H1 (cell line): ENCODE measurements around the gene KLHL3. TPM values are rescaled to one million over a fixed set of nuclear protein-coding genes. Genes with fewer than 3 reads are reported as not detected.

ENCODE experiments used
- CTCF ChIA-PET: fragments of 300-600 bp; sonication (Branson Sonifier 250); formaldehyde crosslinking; loops from one replicate; lab custom pipeline; 2021; ENCODE audit not compliant: partially characterized antibody; lab: Charles Lee
- POLR2A ChIA-PET: fragments of 300-600 bp; sonication (Branson Sonifier 250); formaldehyde crosslinking; loops from one replicate; lab custom pipeline; 2021; ENCODE audit warnings: inconsistent platforms; ENCODE audit not compliant: partially characterized antibody; lab: Charles Lee
- DNase-seq, 2 experiments: peaks; one replicate each; pipeline versions ENCODE4 v3.0.0 to v3.0.0-alpha.2; 2010 to 2022; ENCODE audit warnings: low spot score in 2 of 2, low read depth in 1 of 2, mixed read lengths in 1 of 2
- FAIRE-seq: peaks from 2 replicates; lab custom pipeline; 2011; peaks lifted over from hg19 to GRCh38; lab: Jason Lieb, UNC
- H2AFZ ChIP-seq: 2 replicates; pipeline ENCODE4 v1.8.1; 2012; ENCODE audit warnings: low read length, inconsistent platforms
- H2AK5ac ChIP-seq: 2 replicates; pipeline ENCODE4 v1.6.1; 2013; ENCODE audit warnings: low read depth, low read length
- H2BK120ac ChIP-seq: replicated peaks from 2 replicates; pipeline ENCODE3; 2013; ENCODE audit warnings: low read depth, low read length, inconsistent platforms
- H2BK12ac ChIP-seq: 2 replicates; pipeline ENCODE4 v1.6.1; 2013; ENCODE audit warnings: low read depth, low read length
- H2BK15ac ChIP-seq: 2 replicates; pipeline ENCODE4 v1.6.1; 2013; ENCODE audit warnings: low read length
- H2BK20ac ChIP-seq: 2 replicates; pipeline ENCODE4 v1.6.1; 2013; ENCODE audit warnings: low read length
- H2BK5ac ChIP-seq: 2 replicates; pipeline ENCODE4 v1.6.1; 2013; ENCODE audit warnings: low read depth, low read length
- H3K14ac ChIP-seq: 2 replicates; pipeline ENCODE4 v1.6.1; 2013; ENCODE audit warnings: inconsistent platforms; ENCODE audit not compliant: insufficient read length
- H3K18ac ChIP-seq: 2 replicates; pipeline ENCODE4 v1.6.1; 2013; ENCODE audit warnings: low read length; ENCODE audit errors: extremely low read depth
- H3K23ac ChIP-seq: 2 replicates; pipeline ENCODE4 v1.6.1; 2013; ENCODE audit warnings: inconsistent platforms; ENCODE audit not compliant: insufficient read length
- H3K23me2 ChIP-seq: 2 replicates; pipeline ENCODE4 v1.6.1; 2013; ENCODE audit warnings: low read depth, low read length
- H3K27ac ChIP-seq: 2 replicates; pipeline ENCODE4 v1.6.1; 2011; ENCODE audit warnings: low read depth, low read length, inconsistent platforms
- H3K27me3 ChIP-seq, 4 experiments: replicated peaks in 1 of 4; 1 replicate in 1 of 4; 2 replicates in 3 of 4; pipeline versions ENCODE4 v1.6.1 to v1.8.1; 2011 to 2013; ENCODE audit warnings: low read length in 3 of 4, mild to moderate bottlenecking in 3 of 4, inconsistent platforms in 2 of 4, mixed read lengths in 2 of 4, moderate library complexity in 1 of 4; ENCODE audit not compliant: control insufficient read depth in 3 of 4, insufficient read depth in 3 of 4; ENCODE audit errors: extremely low read depth in 1 of 4
- H3K36me3 ChIP-seq, 4 experiments: 2 replicates each; pipeline versions ENCODE4 v1.6.1 to v1.8.1; 2011 to 2013; ENCODE audit warnings: mild to moderate bottlenecking in 4 of 4, low read length in 3 of 4, moderate library complexity in 2 of 4, control low read depth in 1 of 4, inconsistent platforms in 1 of 4; ENCODE audit not compliant: insufficient read depth in 4 of 4, control insufficient read depth in 2 of 4
- H3K4ac ChIP-seq: replicated peaks from 2 replicates; pipeline ENCODE3; 2013; ENCODE audit warnings: low read length, low read depth, mixed read lengths, inconsistent platforms; ENCODE audit not compliant: insufficient read length
- H3K4me1 ChIP-seq, 4 experiments: replicated peaks in 1 of 4; 1 replicate in 1 of 4; 2 replicates in 3 of 4; pipeline versions ENCODE4 v1.6.1 to v1.8.1; 2011 to 2013; ENCODE audit warnings: low read length in 3 of 4, inconsistent platforms in 2 of 4, mixed read lengths in 1 of 4; ENCODE audit not compliant: insufficient read depth in 4 of 4, control insufficient read depth in 3 of 4
- H3K4me2 ChIP-seq, 2 experiments: 2 replicates each; pipeline versions ENCODE4 v1.6.1 to v1.8.1; 2011 to 2013; ENCODE audit warnings: low read depth in 2 of 2, low read length in 2 of 2, control low read depth in 1 of 2, inconsistent platforms in 1 of 2, mild to moderate bottlenecking in 1 of 2; ENCODE audit not compliant: insufficient read depth in 1 of 2
- H3K4me3 ChIP-seq, 4 experiments: fragments of 200-600, 300-600 bp in 1 of 4; sonication (generic), shearing (Covaris generic), sonication (Bioruptor Twin) in 1 of 4; 2 replicates each; pipeline versions ENCODE4 v1.5.1 to v1.8.1; 2011 to 2016; ENCODE audit warnings: low read length in 4 of 4, low read depth in 3 of 4, control low read depth in 2 of 4, inconsistent platforms in 2 of 4, mild to moderate bottlenecking in 2 of 4, mixed read lengths in 1 of 4, moderate library complexity in 1 of 4; ENCODE audit not compliant: insufficient read depth in 2 of 4; ENCODE audit errors: extremely low read depth in 1 of 4
- H3K56ac ChIP-seq: replicated peaks from 2 replicates; pipeline ENCODE3; 2013; ENCODE audit warnings: low read depth, mild to moderate bottlenecking, mixed read lengths, low read length, inconsistent platforms; ENCODE audit not compliant: insufficient read length
- H3K79me1 ChIP-seq: 2 replicates; pipeline ENCODE4 v1.6.1; 2013; ENCODE audit warnings: low read depth, low read length, control low read depth
- H3K79me2 ChIP-seq, 2 experiments: 2 replicates each; pipeline versions ENCODE4 v1.6.1 to v1.8.1; 2012 to 2013; ENCODE audit warnings: low read length in 2 of 2, mild to moderate bottlenecking in 2 of 2, inconsistent platforms in 1 of 2; ENCODE audit not compliant: insufficient read depth in 2 of 2, control insufficient read depth in 1 of 2
- H3K9ac ChIP-seq, 4 experiments: replicated peaks in 1 of 4; 1 replicate in 1 of 4; 2 replicates in 3 of 4; pipeline versions ENCODE4 v1.6.1 to v1.8.1; 2011 to 2013; ENCODE audit warnings: low read depth in 3 of 4, low read length in 3 of 4, control low read depth in 2 of 4, mild to moderate bottlenecking in 2 of 4, moderate library complexity in 2 of 4, inconsistent platforms in 1 of 4; ENCODE audit errors: extremely low read depth in 1 of 4
- H3K9me3 ChIP-seq, 2 experiments: 2 replicates each; pipeline versions ENCODE4 v1.6.1 to v1.8.1; 2012 to 2013; ENCODE audit warnings: mild to moderate bottlenecking in 2 of 2, moderate library complexity in 2 of 2, control low read depth in 1 of 2, inconsistent platforms in 1 of 2, low read depth in 1 of 2, low read length in 1 of 2, mixed read lengths in 1 of 2; ENCODE audit not compliant: insufficient read depth in 2 of 2
- H4K20me1 ChIP-seq, 2 experiments: replicated peaks in 1 of 2; 2 replicates each; pipeline versions ENCODE3 to v1.8.1; 2011 to 2013; ENCODE audit warnings: inconsistent platforms in 2 of 2, low read length in 2 of 2, mild to moderate bottlenecking in 1 of 2; ENCODE audit not compliant: insufficient read depth in 2 of 2, control insufficient read depth in 1 of 2
- H4K5ac ChIP-seq: 2 replicates; pipeline ENCODE4 v1.6.1; 2013; ENCODE audit warnings: low read length, low read depth, mixed read lengths, inconsistent platforms; ENCODE audit not compliant: insufficient read length
- H4K8ac ChIP-seq: 2 replicates; pipeline ENCODE4 v1.8.0; 2013; ENCODE audit warnings: mild to moderate bottlenecking, moderate library complexity, low read length, inconsistent platforms; ENCODE audit not compliant: insufficient read depth; ENCODE audit errors: extremely low read depth
- H4K91ac ChIP-seq: replicated peaks from 2 replicates; pipeline ENCODE3; 2013; ENCODE audit warnings: low read length, mixed read lengths, inconsistent platforms; ENCODE audit not compliant: insufficient read length
- CBX8 ChIP-seq: fragments of 300-800, 300-1000 bp; sonication (generic); IDR thresholded peaks from 2 replicates; pipeline ENCODE4 v1.7.1; 2016; ENCODE audit warnings: low read depth, low read length, borderline replicate concordance
- CREB1 ChIP-seq: IDR thresholded peaks from 2 replicates; pipeline ENCODE4 v1.6.1; 2012; ENCODE audit warnings: inconsistent platforms
- CTBP2 ChIP-seq: IDR thresholded peaks from 2 replicates; pipeline ENCODE4 v1.7.0; 2011; ENCODE audit warnings: borderline replicate concordance, mild to moderate bottlenecking, moderate library complexity, mixed read lengths, low read length; ENCODE audit not compliant: insufficient read depth, insufficient read length
- EP300 ChIP-seq, 2 experiments: IDR thresholded peaks; 1 replicate in 1 of 2; 2 replicates in 1 of 2; pipeline ENCODE4 v1.6.1; 2011 to 2012; ENCODE audit warnings: low read depth in 2 of 2, low read length in 2 of 2, mild to moderate bottlenecking in 2 of 2, borderline replicate concordance in 1 of 2, inconsistent platforms in 1 of 2, moderate library complexity in 1 of 2
- GTF2F1 ChIP-seq: IDR thresholded peaks from 2 replicates; pipeline ENCODE4 v1.6.1; 2012; ENCODE audit warnings: low read depth, low read length, improper control_type of control experiment, borderline replicate concordance
- JUN ChIP-seq: IDR thresholded peaks from 2 replicates; pipeline ENCODE4 v1.6.1; 2011; ENCODE audit warnings: low read depth, mild to moderate bottlenecking, improper control_type of control experiment, low read length
- POLR2A ChIP-seq, 2 experiments: IDR thresholded peaks; 1 replicate in 1 of 2; 2 replicates in 1 of 2; pipeline ENCODE4 v1.6.1; 2011; ENCODE audit warnings: low read depth in 2 of 2, low read length in 2 of 2, mild to moderate bottlenecking in 2 of 2; ENCODE audit errors: control extremely low read depth in 1 of 2
- SP1 ChIP-seq: IDR thresholded peaks from 2 replicates; pipeline ENCODE4 v1.6.1; 2011; ENCODE audit warnings: low read depth, low read length
- TBP ChIP-seq: IDR thresholded peaks from 2 replicates; pipeline ENCODE4 v1.6.1; 2011; ENCODE audit warnings: low read depth, low read length, improper control_type of control experiment
- ZNF274 ChIP-seq: IDR thresholded peaks from 2 replicates; pipeline ENCODE4 v1.7.0; 2012; ENCODE audit warnings: low read length, borderline replicate concordance; ENCODE audit errors: extremely low read depth
- WGBS, 2 experiments: shearing (Covaris generic) in 1 of 2; methylation state at CpG; one replicate each; pipeline versions ENCODE4 v1.1.6 to v1.1.7; 2013 to 2015; ENCODE audit warnings: low lambda C conversion rate in 2 of 2, mixed read lengths in 2 of 2, inconsistent platforms in 1 of 2, low coverage in 1 of 2, missing lambda C conversion rate in 1 of 2; ENCODE audit not compliant: insufficient replicate concordance in 2 of 2, insufficient coverage in 1 of 2, insufficient read length in 1 of 2; ENCODE audit errors: extremely low coverage in 1 of 2, missing lambda C conversion rate in 1 of 2; 5-methylcytosine and 5-hydroxymethylcytosine counted together
- polyA plus RNA-seq, 7 experiments: library from polyadenylated mRNA; depleted of rRNA in 3 of 7; stranded (reverse) in 5 of 7; unstranded in 2 of 7; fragments of >200 nt in 5 of 7; fragments of 200-250 nt in 2 of 7; gene quantifications; 1 replicate in 5 of 7; 2 replicates in 1 of 7; 4 replicates in 1 of 7; pipeline versions ENCODE4 v1.2.1 to v1.2.3, GENCODE V29; 2011 to 2013; ENCODE audit warnings: missing spikeins in 2 of 7, mixed read lengths in 2 of 7
- total RNA-seq: library from RNA; stranded (reverse); fragmentation: NEBNext Ultra II Directional; extraction: Animal tissue kit (Norgen Biotek cat#: 25700); gene quantifications from 2 replicates; pipeline ENCODE4 v1.2.1, GENCODE V29; 2021

Gene KLHL3
- total and polyA plus RNA-seq, 2 of the 8 experiments (the other 6 are each of a cell fraction or from before 2014, with no cell fraction given) = 7.4 to 13.7 TPM

GRCh38 chr5:137609127-137609526 is 126.8 kb downstream of the KLHL3 start:
- Histone ChIP-seq H3K23me2 (no peaks in the 10 kb centered on the region), H3K4me1 (peaks cover 0 to 4% (median 2%) of the 10 kb centered on the region in 4 experiments; a peak in 3 of 7 replicates), H3K18ac (no peak overlapping the region), H4K20me1 (no peaks in the 10 kb centered on the region), H3K4me2 (no peak overlapping the region), H4K5ac (no peak overlapping the region), H3K4me3 (no peak overlapping the region), H2AK5ac (no peak overlapping the region), H3K79me2 (no peaks in the 10 kb centered on the region), H3K4ac (no peak overlapping the region), H3K27me3 (no peaks in the 10 kb centered on the region), H2BK120ac (no peak overlapping the region), H2AFZ (no peak overlapping the region), H2BK15ac (no peak overlapping the region), H3K9ac (no peak overlapping the region), H2BK20ac (no peak overlapping the region), H4K8ac (no peak overlapping the region), H3K56ac (no peak overlapping the region), H3K9me3 (no peaks in the 10 kb centered on the region), H3K79me1 (no peaks in the 10 kb centered on the region), H2BK12ac (no peak overlapping the region), H3K14ac (no peak overlapping the region), H4K91ac (no peak overlapping the region), H2BK5ac (no peak overlapping the region), H3K27ac (no peak overlapping the region), H3K23ac (no peak overlapping the region), H3K36me3 (no peaks in the 10 kb centered on the region)
- FAIRE-seq = no peak
- ChIA-PET CTCF (interaction anchor here (0.8 to 1.0 kb wide), 2 partner anchors 22 to 51 kb away, joined by 3 to 4 read pairs; no protein-coding TSS in a partner anchor), POLR2A (interaction anchor here (0.7 kb wide), 1 partner anchor 275 kb away, joined by 3 read pairs; no protein-coding TSS in a partner anchor)
- 80% methylated on average over 2 of the region's 2 CpGs; no CpG with 5 or more reads in 1 of the 2 experiments for WGBS, 2 experiments
- no peak for DNase-seq
- TF ChIP-seq GTF2F1 = no peak
- TF ChIP-seq ZNF274 = no peak
- TF ChIP-seq CBX8 = no peak
- no peak for TF ChIP-seq TBP
- no peak for TF ChIP-seq SP1
- TF ChIP-seq CREB1 = no peak
- no peak for TF ChIP-seq EP300 (IDR thresholded peaks at IDR 0.05; ENCODE audit: borderline replicate concordance in 1 of 2, low read depth in 2 of 2, low read length in 2 of 2)
- TF ChIP-seq JUN = no peak
- no peak for TF ChIP-seq POLR2A (IDR thresholded peaks at IDR 0.05; ENCODE audit: control extremely low read depth in 1 of 2, low read depth in 2 of 2, low read length in 2 of 2)
- TF ChIP-seq CTBP2 = no peak
